Activated effector memory CD4-positive, alpha-beta T cell treated with anti-CD3 and anti-CD28 coated beads, Interleukin-2, amount 50 U/mL, for 16 hours (primary cell): ENCODE data around the gene NCK2.

ENCODE experiments used
- DNase-seq: peaks from one replicate; pipeline ENCODE4 v3.0.0-alpha.2; 2020

NCK2 gene

DNA sequence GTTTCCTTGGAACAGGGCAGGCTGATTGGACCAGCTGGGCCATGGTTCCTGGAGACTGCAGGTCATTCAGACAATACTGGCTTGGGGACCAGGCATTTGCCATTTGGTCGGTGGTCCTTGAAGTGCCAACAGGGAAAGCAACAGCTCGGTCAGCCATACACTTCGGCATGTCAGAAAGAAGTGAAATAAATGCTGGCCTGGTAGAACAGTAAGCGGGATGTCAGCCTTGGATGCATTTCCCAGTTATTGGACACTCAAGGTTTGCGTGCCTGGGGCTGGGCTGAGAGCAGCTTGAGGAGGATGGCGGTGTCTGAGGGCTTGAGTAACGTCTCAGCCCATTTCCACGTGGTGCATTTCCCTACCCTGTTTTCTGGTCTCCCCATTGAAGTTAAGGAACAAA, 75.4 kb downstream of the NCK2 start:
- no peak for DNase-seq

DNA sequence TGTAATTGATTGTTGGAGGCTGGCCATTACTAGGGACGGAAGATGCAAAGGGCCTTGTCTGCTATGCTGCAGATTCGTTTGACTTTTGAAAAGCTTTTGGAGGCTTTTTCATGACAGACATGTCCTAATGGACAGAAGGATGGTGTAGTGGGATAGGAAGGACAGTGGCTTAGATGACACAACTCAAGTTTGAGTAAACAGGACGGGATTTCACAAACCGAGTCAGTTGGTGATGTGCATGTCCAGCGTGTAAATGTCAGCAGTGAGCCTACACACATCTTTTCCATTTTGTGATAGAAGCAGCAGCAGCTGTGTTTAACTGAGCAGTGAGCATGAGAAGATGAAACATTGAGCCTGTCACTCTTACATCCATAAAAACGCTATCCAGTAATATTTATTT, 76.0 kb downstream of the NCK2 start:
- DNase-seq: no peak

DNA sequence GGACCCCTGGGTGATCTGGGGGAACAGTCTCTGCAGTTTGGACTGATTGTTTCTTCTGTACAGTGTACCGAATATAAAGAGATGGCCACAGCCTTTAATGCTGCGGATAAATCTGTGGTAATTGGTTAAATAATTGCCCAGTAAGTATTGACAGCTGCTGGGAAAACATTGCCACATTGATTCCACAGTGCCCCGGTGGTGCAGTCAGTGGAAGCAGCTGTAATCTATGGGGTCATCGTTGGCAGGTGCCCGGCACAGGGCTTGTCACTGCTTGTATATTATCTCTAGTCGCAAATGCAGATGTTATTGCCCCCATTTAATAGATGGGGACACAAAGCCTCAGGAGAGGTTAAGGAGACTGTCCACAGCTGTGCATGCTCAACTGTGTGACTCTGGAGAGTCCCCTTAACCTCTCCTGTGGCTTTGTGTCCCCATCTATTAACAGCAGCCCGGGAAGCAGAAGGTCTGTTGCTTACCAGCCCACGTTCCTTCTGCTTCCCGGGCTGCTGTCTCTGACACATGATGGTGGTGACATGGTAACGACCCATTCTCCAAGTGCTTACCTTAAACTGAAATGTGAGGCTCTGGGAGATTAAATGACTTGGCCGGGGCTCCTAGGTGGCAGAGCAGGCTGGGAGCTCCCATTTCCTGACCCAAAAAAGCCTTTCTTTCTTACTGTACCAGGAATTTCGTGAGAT, 76.9 kb downstream of the NCK2 start:
- DNase-seq: no peak

DNA sequence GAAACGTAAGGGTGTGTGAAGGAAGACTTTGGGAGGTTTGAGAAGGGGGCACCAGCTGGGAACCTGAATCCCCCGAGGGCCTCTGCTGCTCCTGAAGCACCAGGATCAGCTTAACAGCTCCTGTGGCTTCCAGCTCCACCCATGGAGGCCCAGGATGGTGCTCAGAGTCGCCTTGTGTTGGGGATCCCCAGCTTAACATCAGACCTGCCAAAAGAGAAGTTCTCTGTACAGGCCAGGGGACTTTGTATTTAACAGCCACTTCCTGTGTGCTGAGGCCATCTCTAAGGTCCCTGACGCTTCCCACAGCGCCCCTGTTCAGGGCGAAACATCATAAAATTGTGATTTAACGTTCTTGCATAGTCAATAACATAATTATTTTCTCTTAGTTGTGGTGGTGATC, 77.5 kb downstream of the NCK2 start:
- peak; percentile 71 for DNase-seq

DNA sequence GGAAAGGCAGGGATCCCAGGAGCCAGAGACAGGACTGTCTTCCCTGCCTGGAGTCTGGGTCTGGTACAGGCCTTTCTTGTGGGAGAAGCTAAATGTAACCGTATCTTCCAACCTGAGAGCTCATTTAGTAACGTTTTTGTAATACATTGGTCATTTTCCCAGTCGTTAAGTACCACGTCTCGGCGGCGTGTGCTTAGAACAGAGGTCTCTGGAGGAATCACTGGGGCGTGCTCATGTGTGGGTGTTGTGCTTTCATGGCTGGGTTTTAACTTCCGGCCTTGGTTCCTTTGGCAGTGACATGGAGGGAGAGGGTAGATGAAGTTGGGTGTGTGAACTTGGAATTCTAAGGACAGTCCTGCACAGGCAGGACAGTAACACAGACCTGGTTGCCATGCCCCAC, 79.7 kb downstream of the NCK2 start:
- no peak for DNase-seq

DNA sequence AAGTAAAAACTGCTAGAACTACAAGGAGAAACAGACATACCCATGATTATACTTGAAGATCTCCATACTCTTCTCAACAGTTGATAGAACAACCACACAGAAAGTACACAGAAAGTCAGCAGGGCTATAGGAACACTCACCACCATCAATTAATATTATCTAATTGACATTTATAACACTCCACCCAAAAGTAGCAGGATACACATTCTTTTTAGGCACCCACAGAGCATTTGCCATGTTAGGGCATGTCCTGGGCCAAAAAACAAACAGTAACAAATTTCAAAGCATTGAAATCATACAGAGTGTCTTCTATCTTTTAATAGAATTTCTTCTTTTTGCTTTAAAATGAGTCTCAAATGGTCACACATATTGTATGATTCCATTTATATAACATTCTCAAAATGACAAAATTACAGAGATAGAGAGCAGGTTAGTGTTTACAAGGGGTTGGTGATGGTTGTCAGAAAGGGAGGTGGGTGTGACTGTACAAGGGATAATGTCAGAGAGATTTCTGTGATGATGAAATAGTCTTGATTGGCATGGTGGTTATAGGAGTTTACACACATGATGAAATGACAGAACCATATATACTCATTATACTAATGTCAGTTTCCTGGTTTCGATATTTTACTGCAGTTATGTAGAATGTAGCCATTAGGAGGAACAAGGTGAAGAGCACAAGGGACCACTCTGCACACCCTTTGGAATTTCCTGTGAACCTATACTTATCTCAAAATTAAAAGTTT, 82.8 kb downstream of the NCK2 start:
- no peak for DNase-seq

DNA sequence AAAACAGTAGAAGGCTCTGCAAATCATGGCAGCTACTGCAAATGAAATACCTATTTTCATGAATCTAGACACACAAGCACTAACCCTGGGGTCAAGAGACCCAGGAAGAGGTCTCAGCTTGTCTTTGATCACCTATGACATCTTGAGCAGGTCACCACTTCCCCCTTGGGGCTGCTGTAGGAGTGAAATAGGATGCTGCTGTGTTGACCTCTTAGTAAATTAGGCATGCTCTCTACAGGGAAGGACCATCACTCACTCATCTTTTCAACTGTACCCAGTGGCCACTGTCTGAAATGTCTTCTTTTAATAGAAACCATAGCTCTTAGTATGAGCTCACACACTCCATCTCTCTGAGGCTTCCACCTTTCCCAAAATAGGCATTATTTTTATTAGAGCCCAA, 83.8 kb downstream of the NCK2 start:
- no peak for DNase-seq

DNA sequence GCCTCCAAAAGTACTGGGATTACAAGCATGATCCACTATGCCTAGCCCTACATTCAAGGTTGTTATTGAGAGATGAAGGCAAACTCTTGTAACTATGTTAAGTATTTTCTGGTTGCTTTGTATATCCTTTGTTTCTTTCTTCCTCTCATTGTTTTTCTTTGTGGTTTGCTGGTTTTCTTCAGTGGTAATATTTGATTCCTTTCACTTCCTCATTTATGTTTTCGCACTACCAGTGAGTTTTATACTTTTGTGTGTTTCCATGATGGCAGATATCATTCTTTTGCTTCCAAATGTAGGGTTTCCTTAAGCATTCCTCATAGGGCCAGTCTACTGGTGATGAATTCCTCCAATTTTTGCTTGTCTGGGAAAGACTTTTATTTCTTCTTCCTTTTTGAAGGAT, 90.2 kb downstream of the NCK2 start:
- no peak for DNase-seq

DNA sequence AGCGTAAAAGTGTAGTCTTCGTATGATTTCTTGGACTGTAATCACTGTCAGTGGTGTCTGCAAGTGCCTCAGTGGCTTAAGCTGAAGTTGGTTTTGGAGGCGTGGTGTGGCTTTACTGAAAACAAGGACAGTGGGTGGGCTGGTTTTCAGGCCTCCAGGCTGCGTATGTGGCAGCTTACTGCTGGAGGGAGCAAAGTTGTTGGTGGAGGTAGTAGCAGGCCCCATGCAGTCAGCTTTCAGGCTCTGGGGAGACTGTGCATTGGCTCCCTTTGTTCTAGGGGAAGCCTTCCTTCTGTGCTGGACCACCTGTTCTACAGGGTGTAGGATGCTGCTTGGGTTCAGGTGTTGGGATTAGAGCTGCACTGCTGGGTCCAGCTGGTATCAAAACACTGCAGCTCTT, 91.6 kb downstream of the NCK2 start:
- no peak for DNase-seq

DNA sequence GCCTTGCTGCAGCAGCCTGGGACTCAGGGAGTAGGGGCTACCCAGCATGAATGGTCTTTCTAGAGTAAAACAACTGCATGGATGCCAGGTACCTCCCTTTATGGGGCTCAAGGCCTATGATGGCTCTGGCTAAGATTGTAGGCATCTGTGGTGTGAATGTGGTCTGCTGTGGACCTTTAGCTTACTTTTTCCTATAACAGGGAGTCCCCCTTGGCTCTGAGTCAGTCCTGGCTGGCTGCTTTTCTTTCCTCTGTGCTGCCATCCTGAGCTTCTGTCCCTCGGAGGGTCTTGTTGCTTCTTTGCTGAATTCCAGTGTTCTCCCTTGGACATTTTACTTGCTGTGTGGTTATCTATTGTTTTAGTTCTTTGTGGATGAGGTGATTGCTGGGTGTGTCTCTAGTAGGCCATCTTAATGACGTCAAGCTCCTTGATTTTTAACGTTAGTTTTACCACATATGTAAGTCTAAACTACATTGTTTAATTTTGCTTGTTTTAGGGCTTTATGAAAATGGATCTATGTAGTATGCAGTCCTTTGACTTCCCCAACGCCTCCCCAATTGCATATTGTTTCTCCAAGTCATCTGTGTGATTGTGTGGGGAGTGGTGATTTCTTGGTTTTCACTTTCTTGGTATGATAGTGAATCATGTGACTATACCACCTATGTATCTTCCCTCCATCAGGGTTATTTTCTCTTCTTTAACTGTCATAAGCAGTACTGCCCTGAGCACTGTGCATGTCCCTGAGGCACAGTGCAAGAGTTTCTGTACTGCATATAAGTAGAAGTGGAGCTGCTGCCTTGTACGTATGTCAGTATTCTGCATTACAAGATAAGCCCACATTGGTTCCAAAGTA, 92.4 kb downstream of the NCK2 start:
- DNase-seq: no peak

DNA sequence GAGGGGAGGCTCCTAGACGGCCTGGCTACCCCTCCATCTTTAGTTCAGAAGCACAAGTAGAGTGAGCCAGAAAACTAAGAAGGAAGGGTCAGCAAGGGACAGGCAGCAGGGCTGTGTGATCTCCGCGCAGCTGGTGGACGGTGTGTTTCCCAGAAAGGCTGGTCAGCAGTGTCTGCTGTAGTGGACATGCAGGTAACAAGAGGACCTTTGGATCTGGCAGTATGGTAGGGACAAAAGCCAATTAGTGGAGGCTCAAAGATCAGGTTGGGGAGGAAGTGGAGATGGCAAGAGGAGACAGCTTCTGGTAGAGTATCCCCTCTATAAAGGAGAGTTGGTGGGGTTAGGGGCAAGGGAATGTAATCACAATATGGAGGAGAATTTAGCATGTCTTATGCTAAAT, 95.1 kb downstream of the NCK2 start:
- DNase-seq: no peak

DNA sequence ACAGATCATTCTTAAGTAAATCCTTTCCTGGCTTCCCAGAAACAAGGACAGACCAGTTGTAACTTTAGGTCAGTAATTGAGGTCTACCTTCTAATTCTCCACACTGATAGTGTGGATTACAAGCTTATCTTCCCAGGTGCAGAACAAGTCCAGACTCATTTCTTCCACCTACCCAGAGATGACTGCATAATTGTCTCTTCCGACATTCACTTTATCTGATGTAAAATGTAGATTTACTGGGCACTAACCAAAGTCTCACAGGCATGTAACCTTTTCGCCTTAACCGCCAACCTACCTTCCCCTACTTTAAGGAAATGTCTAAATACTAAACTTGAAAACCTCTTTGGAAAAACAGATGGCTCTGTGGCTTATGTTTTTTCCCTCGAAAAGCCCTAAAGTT, 96.2 kb downstream of the NCK2 start:
- DNase-seq: no peak

DNA sequence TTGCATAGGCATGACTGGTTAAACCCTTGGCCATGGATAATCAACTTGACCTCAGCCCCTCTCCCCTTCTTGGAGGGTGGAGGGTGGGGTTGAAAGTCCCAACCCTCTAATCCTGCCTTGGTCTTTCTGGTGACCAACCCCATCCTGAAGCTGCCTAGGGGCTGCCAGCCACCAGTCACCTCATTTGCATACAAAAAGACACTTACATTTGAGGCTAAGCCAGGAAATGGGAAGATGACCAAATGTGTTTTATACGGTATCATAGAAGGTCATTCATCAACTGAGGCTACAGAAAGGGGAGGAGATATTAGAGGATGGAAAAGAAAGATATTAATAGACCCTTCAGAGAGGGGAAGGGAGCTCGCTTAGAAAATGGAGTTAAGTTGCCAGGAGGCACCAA, 96.8 kb downstream of the NCK2 start:
- no peak for DNase-seq

DNA sequence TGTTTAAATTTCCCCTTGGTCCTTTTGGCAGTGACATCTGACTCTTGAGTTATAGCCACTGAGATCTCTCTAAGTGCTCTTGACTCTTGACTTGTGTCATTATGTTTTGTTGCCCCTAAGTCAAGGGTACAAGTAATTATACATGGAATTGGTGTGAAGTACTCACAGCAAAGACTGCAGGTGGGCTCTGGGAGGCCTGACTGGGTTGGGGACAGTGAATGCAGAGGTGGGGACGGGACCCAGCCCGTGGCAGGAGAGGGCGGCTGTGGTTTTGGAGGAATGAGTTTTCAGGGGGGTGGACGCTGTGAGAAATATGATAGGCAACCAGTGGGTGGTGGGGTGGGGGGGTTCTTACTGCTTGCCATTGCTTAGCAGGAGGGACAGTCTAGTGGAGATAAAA, 97.8 kb downstream of the NCK2 start:
- DNase-seq: no peak

DNA sequence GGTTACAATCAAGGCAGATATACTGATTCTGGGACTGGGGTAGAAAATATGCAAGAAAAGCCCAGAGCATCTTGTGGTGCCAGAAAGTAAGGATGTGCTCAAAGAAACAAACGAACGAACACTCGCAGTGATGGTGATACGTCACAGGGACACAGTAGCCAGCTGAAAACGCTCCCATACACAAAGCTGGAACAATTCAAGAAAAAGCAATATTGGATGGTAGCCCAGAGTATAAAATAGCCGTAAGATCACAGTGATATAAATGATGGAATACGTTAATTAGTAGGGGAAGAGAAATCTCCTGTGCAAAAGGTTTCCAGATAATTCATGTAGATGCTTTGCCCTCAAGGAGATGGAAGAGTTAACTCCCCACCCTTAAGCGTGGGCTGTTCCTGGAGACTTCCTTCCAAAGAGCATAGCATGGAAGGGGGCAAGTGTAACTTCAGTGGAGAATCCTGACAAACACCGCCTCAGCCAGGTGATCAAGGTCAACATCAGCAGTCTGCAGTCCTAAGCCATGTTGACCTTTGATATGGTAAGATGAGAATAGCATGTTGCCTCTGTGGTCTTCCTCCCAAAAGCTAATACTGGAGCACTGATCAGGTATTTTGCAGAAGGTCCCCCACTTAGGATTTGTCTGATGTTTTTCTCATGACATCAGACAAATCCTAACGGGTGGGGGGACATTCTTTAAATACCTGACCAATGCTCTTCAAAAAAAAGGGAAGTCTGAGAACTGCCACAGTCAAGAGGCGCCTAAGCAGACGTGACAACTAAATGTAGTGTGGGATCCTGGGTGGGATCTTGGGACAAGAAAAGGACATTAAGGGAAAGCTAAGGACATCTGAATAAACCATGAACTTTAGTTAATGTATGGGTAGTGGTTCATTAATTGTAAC, 99.0 kb downstream of the NCK2 start:
- no peak for DNase-seq

DNA sequence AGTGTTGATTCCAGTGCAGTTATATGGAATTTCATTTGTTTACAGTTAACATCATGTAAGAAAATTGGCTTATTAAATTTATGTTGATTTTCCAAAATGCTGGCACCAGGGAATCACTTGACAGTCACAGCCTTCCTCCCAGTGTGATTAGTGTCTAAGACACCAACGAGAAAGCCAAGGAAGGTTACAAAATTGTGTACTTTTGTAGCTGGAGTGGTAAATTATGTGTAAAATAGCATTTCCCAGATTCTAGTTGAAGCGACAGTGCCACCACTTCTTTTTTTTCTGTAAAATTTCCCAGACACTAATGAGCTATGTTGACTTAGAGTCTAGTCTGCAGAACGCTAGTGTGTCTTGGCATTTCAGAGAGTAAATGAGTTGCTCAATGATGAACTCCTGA, 101.3 kb downstream of the NCK2 start:
- no peak for DNase-seq

DNA sequence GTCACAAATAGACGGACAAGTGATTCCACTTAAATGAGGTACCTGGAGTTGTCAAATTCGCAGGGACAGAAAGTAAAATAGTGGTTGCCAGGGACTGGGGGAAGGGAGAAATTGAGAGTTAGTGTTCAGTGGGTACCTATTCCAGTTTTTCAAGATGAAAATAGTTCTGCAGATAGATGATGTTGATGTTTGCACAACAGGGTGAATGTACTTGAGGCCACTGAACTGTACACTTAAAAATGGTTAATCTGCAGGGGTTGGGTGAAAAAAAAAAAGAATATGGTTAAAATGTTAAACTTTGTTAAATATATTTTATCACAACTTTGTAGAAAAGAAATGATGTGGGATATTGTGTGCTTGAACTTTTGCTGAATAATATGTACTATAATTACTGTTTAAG, 102.3 kb downstream of the NCK2 start:
- no peak for DNase-seq

DNA sequence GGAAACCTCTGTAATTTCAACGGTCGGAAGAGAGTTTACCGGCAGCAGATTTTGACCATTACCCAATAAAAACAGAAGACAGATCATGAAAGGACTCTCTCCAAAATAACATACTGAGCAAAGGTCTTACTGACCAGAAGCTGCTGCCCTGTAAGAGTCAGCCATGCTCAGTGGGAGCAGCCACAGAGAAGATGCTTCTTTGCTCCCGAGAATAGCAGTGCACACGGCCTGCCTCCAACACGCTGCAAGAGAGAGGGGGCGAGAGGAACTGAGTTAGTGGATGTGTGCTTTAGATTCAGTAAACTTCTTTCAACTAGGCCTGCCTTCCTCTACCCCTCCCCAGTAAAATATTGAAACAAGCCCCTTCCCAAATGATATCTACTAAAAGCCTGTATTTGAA, 103.7 kb downstream of the NCK2 start:
- no peak for DNase-seq

DNA sequence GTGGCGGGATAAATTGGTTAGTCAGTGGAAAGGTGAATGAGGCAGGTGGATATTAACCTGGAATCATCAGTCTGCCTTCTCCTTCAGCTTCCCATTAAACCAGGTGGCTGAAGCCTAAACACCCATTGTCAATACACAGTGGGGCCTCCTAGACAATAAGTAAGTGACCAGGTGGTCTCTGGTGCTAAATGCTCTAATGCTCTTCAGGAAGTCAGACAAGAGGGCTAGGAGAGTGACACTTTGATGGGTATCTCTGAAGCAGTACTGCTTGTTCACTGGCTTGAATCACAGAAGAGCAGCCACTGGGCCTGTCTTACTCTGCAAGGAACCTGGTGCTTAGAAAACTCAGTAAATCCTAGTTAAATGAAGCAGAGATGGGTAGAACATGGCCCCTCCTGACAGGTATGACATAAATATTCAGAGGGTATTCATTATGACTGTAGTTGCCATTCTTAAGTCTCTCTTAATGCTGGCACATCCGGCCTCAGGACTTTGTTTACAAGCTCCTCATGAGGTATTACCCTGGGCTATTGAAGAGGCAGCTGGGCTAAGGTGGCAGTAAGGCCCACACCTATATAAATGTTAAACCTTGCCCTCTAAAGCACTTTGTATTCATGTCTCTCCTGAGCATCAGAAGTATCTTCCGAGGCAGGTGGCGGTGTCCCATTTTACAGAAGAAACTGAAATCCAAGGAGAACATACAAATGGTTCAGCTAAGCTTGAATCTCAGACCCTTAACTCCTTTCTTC, 104.9 kb downstream of the NCK2 start:
- DNase-seq: no peak

DNA sequence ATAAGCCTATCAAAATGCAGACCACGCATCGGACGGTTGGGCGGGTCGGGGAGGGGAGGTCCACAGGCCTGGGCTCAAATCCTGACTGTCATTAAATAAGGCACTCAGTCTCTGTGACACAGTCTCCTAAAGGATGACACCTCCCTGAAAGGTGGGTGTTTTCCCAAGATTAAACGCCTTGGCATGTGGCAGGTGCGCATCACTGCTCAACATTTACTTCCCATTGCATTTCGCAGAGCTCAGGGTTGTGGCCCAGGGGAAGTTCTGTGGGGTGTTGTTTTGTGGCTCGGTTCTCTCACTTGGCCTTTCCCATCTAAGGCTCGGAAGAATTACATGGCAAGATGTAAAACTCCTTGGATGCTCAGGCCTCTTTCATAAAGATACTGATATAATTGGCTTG, 107.4 kb downstream of the NCK2 start:
- DNase-seq: no peak

DNA sequence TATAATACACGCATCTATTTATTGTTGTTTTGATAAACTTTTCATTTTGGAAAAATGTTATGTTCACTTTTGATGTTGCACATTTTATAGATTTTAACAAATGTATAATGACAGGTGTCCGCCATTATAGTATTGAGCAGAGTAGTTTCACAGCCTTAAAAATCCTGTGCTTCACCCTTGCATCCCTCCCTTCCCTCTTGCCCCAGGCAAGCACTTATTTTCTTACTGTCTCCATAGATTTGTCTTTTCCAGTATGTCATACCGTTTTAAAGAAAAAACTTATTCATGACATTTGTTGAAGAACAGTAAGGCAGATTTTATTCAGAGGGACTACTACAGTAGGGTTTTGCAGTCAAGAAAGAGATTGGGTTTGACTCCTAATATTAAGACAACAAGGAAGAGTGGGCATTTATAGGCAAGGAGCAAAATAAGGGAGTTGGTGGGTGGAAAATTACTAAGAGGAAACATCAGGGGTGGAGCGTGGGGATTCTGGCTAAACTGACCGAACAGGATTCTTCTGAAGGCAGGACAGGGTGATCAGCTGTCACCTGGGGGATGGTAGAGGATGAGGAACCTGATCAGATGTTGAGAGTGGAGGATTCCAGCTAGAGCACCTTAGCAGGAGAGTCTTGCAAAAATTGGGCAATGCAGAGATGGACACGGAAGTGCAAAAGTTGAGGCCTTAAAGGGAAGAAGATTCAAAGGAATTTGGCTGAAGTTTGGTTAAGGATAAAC, 108.8 kb downstream of the NCK2 start:
- DNase-seq: no peak
